K562 (cell line): ENCODE results near the gene NECTIN1. TPM values are rescaled to one million over a fixed set of nuclear protein-coding genes. Genes with fewer than 3 reads are reported as not detected.

Source experiments
- ARNT ChIP-seq, 2 experiments: fragments of 450-650 bp; IDR thresholded peaks; 2 replicates each; pipeline ENCODE4 v1.6.1; 2016; ENCODE audit warnings: mild to moderate bottlenecking in 1 of 2
- ATF1 ChIP-seq, 2 experiments: fragments of 450-650 bp in 1 of 2; IDR thresholded peaks; 2 replicates each; pipeline ENCODE4 v1.6.1; 2016; ENCODE audit warnings: missing compliant biosample characterization in 1 of 2, missing genetic modification characterization in 1 of 2
- PRMT5 ChIP-seq: sonication (generic); formaldehyde crosslinking; IDR thresholded peaks from 2 replicates; pipeline ENCODE4 v1.5.0; 2020; ENCODE audit warnings: missing genetic modification reagents
- RAD21 ChIP-seq, 2 experiments: fragments of 250-450 bp in 1 of 2; fragments of 450-650 bp in 1 of 2; sonication (Bioruptor Pico) in 1 of 2; formaldehyde crosslinking in 1 of 2; IDR thresholded peaks in 1 of 2; conservative IDR thresholded peaks in 1 of 2; 2 replicates each; pipeline versions ENCODE4 v1.4.0 to v1.8.0; 2020 to 2022; ENCODE audit warnings: mild to moderate bottlenecking in 2 of 2, moderate library complexity in 1 of 2
- SMC3 ChIP-seq: conservative IDR thresholded peaks from 2 replicates; pipeline ENCODE4 v1.6.1; 2011; ENCODE audit warnings: low read depth, low read length, improper control_type of control experiment; ENCODE audit not compliant: insufficient read depth
- ZFP1 ChIP-seq: fragments of 450-650 bp; formaldehyde crosslinking; IDR thresholded peaks from 2 replicates; pipeline ENCODE4 v1.4.0; 2020; ENCODE audit warnings: mild to moderate bottlenecking, mixed read lengths
- ZNF41 ChIP-seq: fragments of 250-450 bp; sonication (Bioruptor Pico); conservative IDR thresholded peaks from 2 replicates; pipeline ENCODE4 v1.4.0; 2020; ENCODE audit warnings: mild to moderate bottlenecking
- polyA plus RNA-seq, 8 experiments: library from polyadenylated mRNA; depleted of rRNA in 4 of 8; stranded (reverse) in 5 of 8; unstranded in 3 of 8; fragments of >200 nt; fragmentation: Nextera tagmentation in 2 of 8; fragmentation: Illumina TruSeq in 1 of 8; extraction: Ambion mirVana in 2 of 8; extraction: Trizol in 1 of 8; gene quantifications; 2 replicates each; pipeline versions ENCODE4 v1.2.1 to v1.2.3, GENCODE V29; 2011 to 2014; ENCODE audit warnings: inconsistent platforms in 1 of 8, missing spikeins in 1 of 8
- total RNA-seq, 7 experiments: library from RNA; depleted of rRNA in 6 of 7; stranded (reverse); fragments of >200 nt in 6 of 7; fragmentation: Illumina TruSeq in 2 of 7; extraction: Trizol in 2 of 7; gene quantifications; 2 replicates each; pipeline versions ENCODE4 v1.2.1 to v1.2.3, GENCODE V29; 2011 to 2021; ENCODE audit warnings: low replicate concordance in 1 of 7
- TF ChIP-seq, protein P1 (sequence below): fragments of 250-450 bp; sonication (Bioruptor Pico); IDR thresholded peaks from 2 replicates; pipeline ENCODE4 v1.5.0; 2021
- TF ChIP-seq, protein P2 (sequence below): fragments of 450-650 bp; conservative IDR thresholded peaks from 2 replicates; pipeline ENCODE4 v1.6.1; 2016; ENCODE audit warnings: missing genetic modification characterization, low read depth, mild to moderate bottlenecking, missing compliant biosample characterization, moderate library complexity

The NECTIN1 gene
- total and polyA plus RNA-seq, 9 of the 15 experiments (the other 6 are each of a cell fraction or from before 2014, with no cell fraction given), result 0.09 to 0.53 (median 0.23) TPM; not detected in 2

GRCh38 chr11:119680541-119681360 is 48.2 kb downstream of the NECTIN1 start (continued):
- TF ChIP-seq, protein P1, sequence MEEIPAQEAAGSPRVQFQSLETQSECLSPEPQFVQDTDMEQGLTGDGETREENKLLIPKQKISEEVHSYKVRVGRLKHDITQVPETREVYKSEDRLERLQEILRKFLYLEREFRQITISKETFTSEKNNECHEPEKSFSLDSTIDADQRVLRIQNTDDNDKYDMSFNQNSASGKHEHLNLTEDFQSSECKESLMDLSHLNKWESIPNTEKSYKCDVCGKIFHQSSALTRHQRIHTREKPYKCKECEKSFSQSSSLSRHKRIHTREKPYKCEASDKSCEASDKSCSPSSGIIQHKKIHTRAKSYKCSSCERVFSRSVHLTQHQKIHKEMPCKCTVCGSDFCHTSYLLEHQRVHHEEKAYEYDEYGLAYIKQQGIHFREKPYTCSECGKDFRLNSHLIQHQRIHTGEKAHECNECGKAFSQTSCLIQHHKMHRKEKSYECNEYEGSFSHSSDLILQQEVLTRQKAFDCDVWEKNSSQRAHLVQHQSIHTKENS (CRISPR knock-in tag), result no peak
- TF ChIP-seq ATF1 (CRISPR knock-in tag; IDR thresholded peaks at IDR 0.05), result no peak
- TF ChIP-seq ATF1 (tag; IDR thresholded peaks at IDR 0.05), result no peak
- no peak for TF ChIP-seq PRMT5
- TF ChIP-seq RAD21 (CRISPR knock-in tag; conservative IDR thresholded peaks at IDR 0.05 in 1 of 2, IDR thresholded peaks at IDR 0.05 in 1 of 2), result no peak
- TF ChIP-seq ZFP1 (CRISPR knock-in tag), result no peak
- TF ChIP-seq SMC3, result no peak
- TF ChIP-seq, protein P2, sequence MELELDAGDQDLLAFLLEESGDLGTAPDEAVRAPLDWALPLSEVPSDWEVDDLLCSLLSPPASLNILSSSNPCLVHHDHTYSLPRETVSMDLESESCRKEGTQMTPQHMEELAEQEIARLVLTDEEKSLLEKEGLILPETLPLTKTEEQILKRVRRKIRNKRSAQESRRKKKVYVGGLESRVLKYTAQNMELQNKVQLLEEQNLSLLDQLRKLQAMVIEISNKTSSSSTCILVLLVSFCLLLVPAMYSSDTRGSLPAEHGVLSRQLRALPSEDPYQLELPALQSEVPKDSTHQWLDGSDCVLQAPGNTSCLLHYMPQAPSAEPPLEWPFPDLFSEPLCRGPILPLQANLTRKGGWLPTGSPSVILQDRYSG (tag), result no peak
- TF ChIP-seq ZNF41 (CRISPR knock-in tag), result no peak
- no peak for TF ChIP-seq ARNT (IDR thresholded peaks at IDR 0.05)
